Fibroblast of lung (primary cell): Measurements from ENCODE around the gene MACROD2. TPM values are rescaled to one million over a fixed set of nuclear protein-coding genes. Genes with fewer than 3 reads are reported as not detected.

Source experiments
- DNase-seq, 2 donors: peaks; one replicate each; pipeline versions ENCODE4 v3.0.0 to v3.0.0-alpha.2; 2010; ENCODE audit warnings: low read depth in 2 of 2
- H2AFZ ChIP-seq: 2 replicates; pipeline ENCODE4 v1.5.1; 2012; ENCODE audit warnings: low read length, control low read depth, inconsistent platforms
- H3K27ac ChIP-seq: 2 replicates; pipeline ENCODE4 v1.5.1; 2011; ENCODE audit warnings: low read length, control low read depth; ENCODE audit not compliant: insufficient read depth
- H3K27me3 ChIP-seq: 2 replicates; pipeline ENCODE4 v1.5.1; 2011; ENCODE audit warnings: mild to moderate bottlenecking, low read length; ENCODE audit not compliant: control insufficient read depth, insufficient read depth
- H3K36me3 ChIP-seq: 2 replicates; pipeline ENCODE4 v1.5.1; 2011; ENCODE audit warnings: low read length; ENCODE audit not compliant: control insufficient read depth, insufficient read depth
- H3K4me1 ChIP-seq: 2 replicates; pipeline ENCODE4 v1.5.1; 2011; ENCODE audit warnings: low read length; ENCODE audit not compliant: control insufficient read depth, insufficient read depth; ENCODE audit errors: extremely low read depth
- H3K4me2 ChIP-seq: 2 replicates; pipeline ENCODE4 v1.5.1; 2011; ENCODE audit warnings: low read length, control low read depth; ENCODE audit not compliant: insufficient read depth; ENCODE audit errors: extremely low read depth
- H3K4me3 ChIP-seq, 4 experiments: fragments of 200-600 bp in 1 of 4; sonication (generic) in 1 of 4; replicated peaks in 1 of 4; 2 replicates each; pipeline ENCODE4 v1.5.1; 2011 to 2016; ENCODE audit warnings: low read length in 4 of 4, low read depth in 3 of 4, mild to moderate bottlenecking in 3 of 4, control low read depth in 2 of 4, inconsistent platforms in 1 of 4, mixed read lengths in 1 of 4; ENCODE audit not compliant: insufficient read depth in 1 of 4; ENCODE audit errors: control extremely low read depth in 1 of 4
- H3K79me2 ChIP-seq: 2 replicates; pipeline ENCODE4 v1.5.1; 2012; ENCODE audit warnings: mild to moderate bottlenecking, low read length, inconsistent platforms; ENCODE audit not compliant: control insufficient read depth, insufficient read depth
- H3K9ac ChIP-seq: 2 replicates; pipeline ENCODE4 v1.5.1; 2011; ENCODE audit warnings: mild to moderate bottlenecking, low read length, control low read depth; ENCODE audit not compliant: insufficient read depth
- H3K9me3 ChIP-seq: 2 replicates; pipeline ENCODE4 v1.5.1; 2012; ENCODE audit warnings: low read depth, low read length; ENCODE audit not compliant: control insufficient read depth, insufficient read depth
- H4K20me1 ChIP-seq: 2 replicates; pipeline ENCODE4 v1.5.1; 2011; ENCODE audit warnings: low read length; ENCODE audit not compliant: control insufficient read depth, insufficient read depth; ENCODE audit errors: extremely low read depth
- EZH2 ChIP-seq: IDR thresholded peaks from 2 replicates; pipeline ENCODE4 v1.5.1; 2012; ENCODE audit warnings: low read length, control low read depth, mild to moderate bottlenecking; ENCODE audit errors: missing control alignments
- polyA plus RNA-seq, 2 donors: library from polyadenylated mRNA; depleted of rRNA in 1 of 2; stranded (reverse) in 1 of 2; unstranded in 1 of 2; fragments of >200 nt; gene quantifications; 2 replicates each; pipeline ENCODE4 v1.2.1, GENCODE V29; 2011 to 2012; ENCODE audit warnings: missing spikeins in 1 of 2
- total RNA-seq: library from RNA; depleted of rRNA; stranded (reverse); fragments of >200 nt; gene quantifications from 2 replicates; pipeline ENCODE4 v1.2.1, GENCODE V29; 2014
- TF ChIP-seq, protein P1 (sequence below), 2 donors: IDR thresholded peaks in 1 of 2; conservative IDR thresholded peaks in 1 of 2; 1 replicate in 1 of 2; 2 replicates in 1 of 2; pipeline ENCODE4 v1.5.1; 2011 to 2012; ENCODE audit warnings: low read length in 2 of 2, control low read depth in 1 of 2, inconsistent platforms in 1 of 2, low read depth in 1 of 2, mild to moderate bottlenecking in 1 of 2

The MACROD2 gene
- total and polyA plus RNA-seq, 2 donors (not counting 1 experiment from before 2014, with no cell fraction given), result 0.54 to 1.7 TPM

DNA sequence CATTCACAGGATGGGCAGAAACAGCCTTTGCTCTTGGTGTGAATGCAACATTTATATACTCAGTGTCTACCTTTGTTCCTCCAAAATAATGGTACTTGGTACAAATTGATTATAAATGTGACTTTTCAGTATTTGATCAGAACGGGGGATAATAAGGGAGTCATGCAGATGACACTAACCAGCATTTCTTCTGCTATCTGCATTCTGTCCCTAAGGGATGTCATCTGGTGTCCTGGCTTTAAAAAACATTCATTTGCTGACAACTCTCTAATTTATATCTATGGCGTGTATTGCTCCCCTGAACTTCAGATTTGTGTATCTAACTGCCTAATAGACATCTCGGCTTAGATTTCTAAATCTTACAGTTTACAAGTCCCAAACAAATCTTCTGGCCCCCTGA lies 418.5 kb downstream of the MACROD2 start:
- Histone ChIP-seq H3K27me3 (no peaks in the 10 kb centered on the region), H4K20me1 (no peaks in the 10 kb centered on the region), H2AFZ (no peak overlapping the region), H3K4me1 (no peaks in the 10 kb centered on the region), H3K9ac (no peak overlapping the region), H3K4me2 (no peak overlapping the region), H3K79me2 (no peaks in the 10 kb centered on the region), H3K36me3 (no peaks in the 10 kb centered on the region), H3K9me3 (no peaks in the 10 kb centered on the region), H3K4me3 (no peak overlapping the region), H3K27ac (no peak overlapping the region)
- DNase-seq, result no peak
- TF ChIP-seq, protein P1, sequence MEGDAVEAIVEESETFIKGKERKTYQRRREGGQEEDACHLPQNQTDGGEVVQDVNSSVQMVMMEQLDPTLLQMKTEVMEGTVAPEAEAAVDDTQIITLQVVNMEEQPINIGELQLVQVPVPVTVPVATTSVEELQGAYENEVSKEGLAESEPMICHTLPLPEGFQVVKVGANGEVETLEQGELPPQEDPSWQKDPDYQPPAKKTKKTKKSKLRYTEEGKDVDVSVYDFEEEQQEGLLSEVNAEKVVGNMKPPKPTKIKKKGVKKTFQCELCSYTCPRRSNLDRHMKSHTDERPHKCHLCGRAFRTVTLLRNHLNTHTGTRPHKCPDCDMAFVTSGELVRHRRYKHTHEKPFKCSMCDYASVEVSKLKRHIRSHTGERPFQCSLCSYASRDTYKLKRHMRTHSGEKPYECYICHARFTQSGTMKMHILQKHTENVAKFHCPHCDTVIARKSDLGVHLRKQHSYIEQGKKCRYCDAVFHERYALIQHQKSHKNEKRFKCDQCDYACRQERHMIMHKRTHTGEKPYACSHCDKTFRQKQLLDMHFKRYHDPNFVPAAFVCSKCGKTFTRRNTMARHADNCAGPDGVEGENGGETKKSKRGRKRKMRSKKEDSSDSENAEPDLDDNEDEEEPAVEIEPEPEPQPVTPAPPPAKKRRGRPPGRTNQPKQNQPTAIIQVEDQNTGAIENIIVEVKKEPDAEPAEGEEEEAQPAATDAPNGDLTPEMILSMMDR (conservative IDR thresholded peaks at IDR 0.05 in 1 of 2, IDR thresholded peaks at IDR 0.05 in 1 of 2; ENCODE audit: low read depth in 1 of 2, low read length in 2 of 2), result no peak
- TF ChIP-seq EZH2, result no peak

DNA sequence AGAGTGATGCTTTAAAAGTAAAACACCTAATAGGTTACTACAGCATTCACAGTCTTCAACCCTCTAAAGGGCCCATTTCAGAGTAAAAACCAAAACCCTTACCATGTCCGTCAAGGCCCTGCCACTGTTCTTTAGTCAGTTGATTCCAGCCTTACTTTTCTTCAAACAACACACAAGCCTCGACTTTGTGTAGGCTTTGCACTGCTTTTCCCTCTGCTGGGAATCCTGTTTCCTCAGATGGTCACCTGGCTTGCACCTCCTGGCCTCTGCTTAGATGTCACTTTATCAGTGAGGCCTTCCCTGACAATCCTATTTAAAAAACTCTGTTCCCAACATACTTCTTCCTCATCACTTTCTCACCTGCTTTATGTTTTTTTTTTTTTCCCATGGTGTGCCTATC lies 419.2 kb downstream of the MACROD2 start:
- Histone ChIP-seq H3K27me3 (no peaks in the 10 kb centered on the region), H3K4me2 (no peak overlapping the region), H4K20me1 (no peaks in the 10 kb centered on the region), H3K9ac (no peak overlapping the region), H3K79me2 (no peaks in the 10 kb centered on the region), H3K27ac (no peak overlapping the region), H3K4me3 (no peak overlapping the region), H3K36me3 (no peaks in the 10 kb centered on the region), H3K9me3 (no peaks in the 10 kb centered on the region), H2AFZ (no peak overlapping the region), H3K4me1 (no peaks in the 10 kb centered on the region)
- TF ChIP-seq EZH2, result no peak
- TF ChIP-seq, protein P1 (conservative IDR thresholded peaks at IDR 0.05 in 1 of 2, IDR thresholded peaks at IDR 0.05 in 1 of 2; ENCODE audit: low read depth in 1 of 2, low read length in 2 of 2), result no peak
- no peak for DNase-seq

DNA sequence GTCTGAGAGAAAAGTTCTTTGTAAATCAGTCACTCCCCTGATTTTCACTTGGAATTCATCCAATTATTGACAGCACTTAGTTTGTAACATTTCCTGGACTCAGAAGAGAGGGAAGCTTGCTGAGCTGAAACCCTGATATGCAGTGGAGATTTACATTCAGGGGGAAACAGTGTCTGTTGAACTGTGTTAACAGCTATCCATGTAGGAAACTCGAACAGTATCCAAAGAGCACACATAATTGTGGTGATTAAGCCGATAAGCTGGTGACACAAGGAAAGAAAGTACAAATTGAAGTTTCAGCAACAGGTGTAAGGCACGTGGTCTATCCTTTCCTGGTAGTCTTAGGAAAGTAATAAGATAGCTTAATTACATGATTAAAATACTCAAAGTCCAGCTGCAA lies 420.2 kb downstream of the MACROD2 start:
- Histone ChIP-seq H3K4me3 (no peak overlapping the region), H4K20me1 (no peaks in the 10 kb centered on the region), H3K4me1 (no peaks in the 10 kb centered on the region), H3K4me2 (no peak overlapping the region), H3K79me2 (no peaks in the 10 kb centered on the region), H2AFZ (peak overlapping the region; percentile 4), H3K27me3 (no peaks in the 10 kb centered on the region), H3K9ac (no peak overlapping the region), H3K36me3 (no peaks in the 10 kb centered on the region), H3K27ac (no peak overlapping the region), H3K9me3 (no peaks in the 10 kb centered on the region)
- DNase-seq, result no peak
- TF ChIP-seq, protein P1 (conservative IDR thresholded peaks at IDR 0.05 in 1 of 2, IDR thresholded peaks at IDR 0.05 in 1 of 2; ENCODE audit: low read depth in 1 of 2, low read length in 2 of 2), result no peak
- no peak for TF ChIP-seq EZH2
